Esophagus squamous epithelium (tissue), 5 donors: ENCODE results near the gene TSPAN9. TPM values are rescaled to one million over a fixed set of nuclear protein-coding genes. Genes with fewer than 3 reads are reported as not detected.

Experiments
- DNase-seq: peaks from one replicate; lab custom pipeline; 2025; lab: John Stamatoyannopoulos, UW
- H3K27ac ChIP-seq, 4 donors: fragments of 200-600 bp; sonication (generic); one replicate each; pipeline ENCODE4 v1.5.1; 2016 to 2019; ENCODE audit warnings: mild to moderate bottlenecking in 1 of 4
- H3K27me3 ChIP-seq, 4 donors: fragments of 200-600 bp; sonication (generic); 1 replicate in 3 of 4; 2 replicates in 1 of 4; pipeline versions ENCODE4 v1.5.1 to v1.6.0; 2017 to 2021; ENCODE audit warnings: antibody characterized with exemption in 1 of 4
- H3K36me3 ChIP-seq, 3 donors: fragments of 200-600 bp; sonication (generic); one replicate each; pipeline ENCODE4 v1.5.1; 2016 to 2019
- H3K4me1 ChIP-seq, 3 donors: fragments of 200-600 bp; sonication (generic); one replicate each; pipeline ENCODE4 v1.5.1; 2017 to 2019
- H3K4me3 ChIP-seq, 4 donors: fragments of 200-600 bp; sonication (generic); 1 replicate in 3 of 4; 2 replicates in 1 of 4; pipeline ENCODE4 v1.5.1; 2016 to 2019; ENCODE audit warnings: mild to moderate bottlenecking in 2 of 4, moderate library complexity in 1 of 4
- H3K9me3 ChIP-seq, 3 donors: fragments of 200-600 bp; sonication (generic); one replicate each; pipeline ENCODE4 v1.5.1; 2016 to 2019
- CTCF ChIP-seq, 6 experiments: fragments of 450-650 bp in 4 of 6; fragments of 200-600 bp in 2 of 6; sonication (generic) in 2 of 6; IDR thresholded peaks; one replicate each; pipeline ENCODE4 v1.5.1; 2016 to 2019; ENCODE audit warnings: antibody characterized with exemption in 6 of 6, mild to moderate bottlenecking in 4 of 6, moderate library complexity in 4 of 6
- POLR2A ChIP-seq, 4 donors: fragments of 450-650 bp; IDR thresholded peaks; one replicate each; pipeline ENCODE4 v1.6.1; 2017; ENCODE audit warnings: antibody characterized with exemption in 4 of 4, mild to moderate bottlenecking in 4 of 4, moderate library complexity in 3 of 4
- WGBS, 2 donors: methylation state at CpG; one replicate each; pipeline ENCODE4 v1.1.5; 2018; 5-methylcytosine and 5-hydroxymethylcytosine counted together
- intact Hi-C: fragments of 100-400 bp; cut with DNase I; formaldehyde crosslinking; loops from one replicate; pipeline ENCODE4 v1.15.0; 2022
- total RNA-seq, 4 donors: library from RNA; depleted of rRNA; stranded (reverse); fragments of >200 nt; gene quantifications; one replicate each; pipeline ENCODE4 v1.1.0, GENCODE V29; 2016
- donor health status: DM: yes; HTN: yes; CAD: no.

TSPAN9 gene
- total RNA-seq, 4 donors from 2014 or later = 10.6 to 23.7 (median 17.6) TPM

- DNase-seq = no peak
- Histone ChIP-seq H3K27me3 (no peaks in the 10 kb centered on the region), H3K27ac (no peak overlapping the region), H3K4me3 (no peak overlapping the region), H3K36me3 (peaks cover 0 to 21% (median 0%) of the 10 kb centered on the region in 3 donors), H3K9me3 (no peaks in the 10 kb centered on the region), H3K4me1 (peaks cover 6 to 63% (median 18%) of the 10 kb centered on the region in 3 donors)
- WGBS, 2 donors = 94 to 97% methylated on average over 4 to 5 of the region's 5 CpGs
- no peak for TF ChIP-seq CTCF (IDR thresholded peaks at IDR 0.05)
- no peak for TF ChIP-seq POLR2A (IDR thresholded peaks at IDR 0.05)
- intact Hi-C loops = no loop called here
These were observed 12.4 kb downstream of the TSPAN9 start for GRCh38 chr12:3089588-3089987.

GRCh38 chr12:3090240-3091037, 13.3 kb downstream of the TSPAN9 start:
- Histone ChIP-seq H3K27ac (no peak overlapping the region), H3K4me1 (peaks cover 6 to 55% (median 18%) of the 10 kb centered on the region in 3 donors), H3K27me3 (no peaks in the 10 kb centered on the region), H3K9me3 (no peaks in the 10 kb centered on the region), H3K4me3 (no peak overlapping the region), H3K36me3 (peaks cover 0 to 14% (median 0%) of the 10 kb centered on the region in 3 donors)
- no peak for TF ChIP-seq CTCF (IDR thresholded peaks at IDR 0.05)
- TF ChIP-seq POLR2A (IDR thresholded peaks at IDR 0.05) = no peak
- 86 to 92% methylated on average over 10 to 13 of the region's 17 CpGs for WGBS, 2 donors
- DNase-seq = no peak
- intact Hi-C loops = no loop called here

- intact Hi-C loops = no loop called here
- 76 to 87% methylated on average over 7 of the region's 7 CpGs for WGBS, 2 donors
- DNase-seq = no peak
These were observed 13.8 kb downstream of the TSPAN9 start for GRCh38 chr12:3091038-3091319.

GRCh38 chr12:3091382-3092241, 14.4 kb downstream of the TSPAN9 start:
- Histone ChIP-seq H3K4me1 (peaks cover 6 to 50% (median 10%) of the 10 kb centered on the region in 3 donors), H3K9me3 (no peaks in the 10 kb centered on the region), H3K36me3 (peaks cover 0 to 11% (median 0%) of the 10 kb centered on the region in 3 donors), H3K27me3 (no peaks in the 10 kb centered on the region), H3K27ac (no peak overlapping the region), H3K4me3 (no peak overlapping the region)
- DNase-seq = no peak
- intact Hi-C loops = no loop called here
- TF ChIP-seq CTCF (IDR thresholded peaks at IDR 0.05) (no peak), POLR2A (IDR thresholded peaks at IDR 0.05) (no peak)
- 75% methylated on average over 8 of the region's 8 CpGs for WGBS, 2 donors

More at GRCh38 chr12:3091038-3091319, 13.8 kb downstream of the TSPAN9 start:
- no peaks in the 10 kb centered on the region for H3K9me3 ChIP-seq
- TF ChIP-seq CTCF (IDR thresholded peaks at IDR 0.05) (no peak), POLR2A (IDR thresholded peaks at IDR 0.05) (no peak)
- no peaks in the 10 kb centered on the region for H3K27me3 ChIP-seq
- no peak overlapping the region for H3K4me3 ChIP-seq
- no peak overlapping the region for H3K27ac ChIP-seq
- peaks cover 0 to 11% (median 0%) of the 10 kb centered on the region in 3 donors for H3K36me3 ChIP-seq
- peaks cover 6 to 50% (median 15%) of the 10 kb centered on the region in 3 donors for H3K4me1 ChIP-seq

GRCh38 chr12:3092764-3093163, 15.6 kb downstream of the TSPAN9 start:
- intact Hi-C loops = no loop called here
- H3K4me1 ChIP-seq = peaks cover under 1 to 50% (median 15%) of the 10 kb centered on the region in 3 donors
- no peak overlapping the region for H3K27ac ChIP-seq
- H3K27me3 ChIP-seq = no peaks in the 10 kb centered on the region
- no peak overlapping the region for H3K4me3 ChIP-seq
- TF ChIP-seq CTCF (IDR thresholded peaks at IDR 0.05) (no peak), POLR2A (IDR thresholded peaks at IDR 0.05) (no peak)
- H3K9me3 ChIP-seq = no peaks in the 10 kb centered on the region
- DNase-seq = no peak
- peaks cover 0 to 11% (median 0%) of the 10 kb centered on the region in 3 donors for H3K36me3 ChIP-seq
- 77 to 96% methylated on average over 3 to 4 of the region's 10 CpGs for WGBS, 2 donors
